GM12891 (cell line): ENCODE measurements around the gene DIS3L.

Experiments
- PAX5 ChIP-seq: IDR thresholded peaks from 2 replicates; pipeline ENCODE4 v1.6.1; 2011; ENCODE audit warnings: low read length, moderate library complexity, mild to moderate bottlenecking; ENCODE audit not compliant: insufficient read depth, severe bottlenecking
- POLR2A ChIP-seq: IDR thresholded peaks from 2 replicates; pipeline ENCODE4 v1.6.1; 2011; ENCODE audit warnings: low read depth, low read length, control low read depth
- POLR2AphosphoS5 ChIP-seq: IDR thresholded peaks from 2 replicates; pipeline ENCODE4 v1.6.1; 2011; ENCODE audit warnings: low read depth, low read length, control low read depth
- POU2F2 ChIP-seq: IDR thresholded peaks from 2 replicates; pipeline ENCODE4 v1.6.1; 2011; ENCODE audit warnings: low read depth, mild to moderate bottlenecking, control low read depth, low read length, moderate library complexity
- SPI1 ChIP-seq: IDR thresholded peaks from 2 replicates; pipeline ENCODE4 v1.6.1; 2011; ENCODE audit warnings: low read depth, low read length, control low read depth
- TAF1 ChIP-seq: IDR thresholded peaks from 2 replicates; pipeline ENCODE4 v1.6.1; 2011; ENCODE audit warnings: low read depth, low read length, control low read depth

DNA sequence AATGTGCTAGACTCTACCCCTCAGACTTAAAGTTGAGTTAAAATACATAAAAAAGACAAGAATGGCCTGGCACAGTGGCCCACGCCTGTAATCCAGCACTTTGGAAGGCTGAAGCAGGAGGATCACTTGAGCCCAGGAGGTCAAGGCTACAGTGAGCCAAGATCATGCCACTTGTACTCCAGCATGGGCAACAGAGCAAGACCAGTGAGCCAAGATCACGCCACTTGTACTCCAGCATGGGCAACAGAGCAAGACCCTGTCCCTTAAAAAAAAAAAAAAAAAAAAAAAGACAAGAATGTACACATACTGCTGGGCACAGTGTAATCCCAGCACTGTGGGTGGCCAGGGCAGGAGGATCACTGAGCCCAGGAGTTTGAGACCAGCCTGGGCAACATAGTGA is 17.4 kb downstream of the DIS3L start:
- TF ChIP-seq POLR2A (no peak), POLR2AphosphoS5 (no peak), SPI1 (no peak), PAX5 (no peak), TAF1 (no peak), POU2F2 (no peak)
